ENCODE measurements around the gene DYRK1B. TPM values are rescaled to one million over a fixed set of nuclear protein-coding genes. Genes with fewer than 3 reads are reported as not detected.

Gene DYRK1B
- total RNA-seq, 2 donors from 2014 or later: 11.8 to 12.7 TPM

- no peak overlapping the region for H3K27ac ChIP-seq
- no peaks in the 10 kb centered on the region for H3K4me1 ChIP-seq
- H3K9ac ChIP-seq (ENCODE audit: low read depth in 2 of 2, low read length in 2 of 2): no peak overlapping the region
- no peaks in the 10 kb centered on the region for H3K9me3 ChIP-seq
- no peak overlapping the region for H3K4me3 ChIP-seq
- H3K36me3 ChIP-seq: peaks cover 5% of the 10 kb centered on the region
- no peak for TF ChIP-seq CTCF (IDR thresholded peaks at IDR 0.05)
- intact Hi-C loops (cut with DNase I): no loop called here
- DNase-seq: no peak
- H3K27me3 ChIP-seq: no peaks in the 10 kb centered on the region
These were observed 6.7 kb downstream of the DYRK1B start for GRCh38 chr19:39827216-39827615.

- no peak overlapping the region for H3K4me3 ChIP-seq
- H3K9me3 ChIP-seq: no peaks in the 10 kb centered on the region
- DNase-seq: no peak
- no peaks in the 10 kb centered on the region for H3K4me1 ChIP-seq
- peaks cover 5% of the 10 kb centered on the region for H3K36me3 ChIP-seq
- no peak overlapping the region for H3K9ac ChIP-seq (ENCODE audit: low read depth in 2 of 2, low read length in 2 of 2)
- TF ChIP-seq CTCF (IDR thresholded peaks at IDR 0.05): no peak
- no peaks in the 10 kb centered on the region for H3K27me3 ChIP-seq
- H3K27ac ChIP-seq: no peak overlapping the region
- intact Hi-C loops (cut with DNase I): no loop called here
These were observed 7.5 kb downstream of the DYRK1B start for GRCh38 chr19:39826311-39826945.

GRCh38 chr19:39825531-39826076, 8.4 kb downstream of the DYRK1B start:
- H3K27ac ChIP-seq: no peak overlapping the region

GRCh38 chr19:39825093-39825463, 8.9 kb downstream of the DYRK1B start:
- Histone ChIP-seq H3K9me3 (no peaks in the 10 kb centered on the region), H3K27me3 (no peaks in the 10 kb centered on the region), H3K9ac (ENCODE audit: low read depth in 2 of 2, low read length in 2 of 2) (no peak overlapping the region), H3K4me1 (no peaks in the 10 kb centered on the region), H3K36me3 (peaks cover 5% of the 10 kb centered on the region), H3K27ac (no peak overlapping the region), H3K4me3 (no peak overlapping the region)
- TF ChIP-seq CTCF (IDR thresholded peaks at IDR 0.05): no peak
- DNase-seq: no peak
- intact Hi-C loops (cut with DNase I): no loop called here

More at GRCh38 chr19:39825531-39826076, 8.4 kb downstream of the DYRK1B start:
- Histone ChIP-seq H3K9me3 (no peaks in the 10 kb centered on the region), H3K36me3 (peaks cover 5% of the 10 kb centered on the region), H3K27me3 (no peaks in the 10 kb centered on the region), H3K9ac (ENCODE audit: low read depth in 2 of 2, low read length in 2 of 2) (no peak overlapping the region), H3K4me1 (no peaks in the 10 kb centered on the region), H3K4me3 (no peak overlapping the region)
- DNase-seq: no peak
- intact Hi-C loops (cut with DNase I): no loop called here
- no peak for TF ChIP-seq CTCF (IDR thresholded peaks at IDR 0.05)

GRCh38 chr19:39824143-39825092, 9.5 kb downstream of the DYRK1B start:
- Histone ChIP-seq H3K27ac (no peak overlapping the region), H3K9me3 (no peaks in the 10 kb centered on the region), H3K27me3 (no peaks in the 10 kb centered on the region), H3K36me3 (no peaks in the 10 kb centered on the region), H3K4me1 (no peaks in the 10 kb centered on the region), H3K4me3 (peak overlapping the region; percentile 65), H3K9ac (ENCODE audit: low read depth in 2 of 2, low read length in 2 of 2) (peak overlapping the region; percentile 74 to 76)
- no peak for TF ChIP-seq CTCF (IDR thresholded peaks at IDR 0.05)
- DNase-seq: peak; percentile 91
- intact Hi-C loops (cut with DNase I): no loop called here
